Epithelial cell of esophagus (primary cell): ENCODE results near the gene PDLIM7.

Experiments used
- DNase-seq: peaks from one replicate; pipeline ENCODE4 v3.0.0; 2010; ENCODE audit warnings: low read depth
- H3K4me3 ChIP-seq: 2 replicates; pipeline ENCODE4 v1.5.1; 2011; ENCODE audit warnings: mild to moderate bottlenecking, low read length, control low read depth
- TF ChIP-seq, protein P1 (sequence below): IDR thresholded peaks from 2 replicates; pipeline ENCODE4 v1.5.1; 2011; ENCODE audit warnings: low read depth, mild to moderate bottlenecking, low read length, control low read depth, inconsistent platforms; ENCODE audit not compliant: insufficient read depth; ENCODE audit errors: missing control alignments

The PDLIM7 gene

DNA sequence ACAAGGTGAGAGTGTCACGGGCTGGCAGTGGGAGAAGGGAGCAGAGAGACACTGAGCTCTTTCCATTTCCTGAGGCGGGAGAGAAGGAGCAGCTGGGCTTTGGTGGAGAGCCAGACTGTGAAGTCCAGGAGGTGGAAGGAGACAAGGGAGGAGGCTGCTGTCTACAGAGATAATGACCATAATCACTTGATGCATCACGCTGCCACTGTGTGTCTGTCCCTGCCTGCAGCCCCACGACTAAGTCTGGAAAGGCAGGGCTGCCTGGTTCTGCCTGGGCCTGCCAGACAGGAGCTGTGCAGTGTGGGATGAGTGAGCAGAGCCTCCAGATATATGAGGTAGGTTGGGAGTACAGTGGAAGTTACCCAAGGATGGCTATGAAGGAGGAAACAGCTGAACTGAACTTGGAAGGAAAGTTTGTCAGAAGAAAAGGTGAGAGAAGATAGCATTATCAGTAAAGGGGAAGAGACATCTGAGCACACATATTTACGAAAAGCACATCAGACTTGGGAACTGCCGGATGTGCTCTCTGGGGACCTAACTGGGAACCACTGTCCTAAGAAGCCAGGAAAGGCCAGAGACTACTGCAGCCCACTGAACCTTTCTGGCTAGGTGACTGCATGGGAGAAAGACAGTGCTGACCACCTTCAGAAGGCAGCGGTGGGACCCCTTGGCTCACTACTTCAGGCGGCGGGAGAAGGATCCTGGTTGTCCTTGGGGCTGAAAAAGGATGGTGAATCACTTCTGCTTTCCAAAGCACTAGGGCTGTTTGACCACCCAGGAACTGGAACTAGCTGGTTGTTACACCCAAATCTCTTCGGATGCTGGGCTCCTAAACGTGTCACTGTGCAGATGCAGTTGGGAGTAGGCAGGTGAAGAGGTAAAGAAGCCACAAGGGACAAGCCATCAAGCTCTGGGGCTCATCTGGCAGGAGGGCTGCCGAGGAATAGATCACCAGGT lies 32.1 kb upstream of the PDLIM7 start:
- peak; percentile 73 for DNase-seq
- no peak overlapping the region for H3K4me3 ChIP-seq
- TF ChIP-seq, protein P1, sequence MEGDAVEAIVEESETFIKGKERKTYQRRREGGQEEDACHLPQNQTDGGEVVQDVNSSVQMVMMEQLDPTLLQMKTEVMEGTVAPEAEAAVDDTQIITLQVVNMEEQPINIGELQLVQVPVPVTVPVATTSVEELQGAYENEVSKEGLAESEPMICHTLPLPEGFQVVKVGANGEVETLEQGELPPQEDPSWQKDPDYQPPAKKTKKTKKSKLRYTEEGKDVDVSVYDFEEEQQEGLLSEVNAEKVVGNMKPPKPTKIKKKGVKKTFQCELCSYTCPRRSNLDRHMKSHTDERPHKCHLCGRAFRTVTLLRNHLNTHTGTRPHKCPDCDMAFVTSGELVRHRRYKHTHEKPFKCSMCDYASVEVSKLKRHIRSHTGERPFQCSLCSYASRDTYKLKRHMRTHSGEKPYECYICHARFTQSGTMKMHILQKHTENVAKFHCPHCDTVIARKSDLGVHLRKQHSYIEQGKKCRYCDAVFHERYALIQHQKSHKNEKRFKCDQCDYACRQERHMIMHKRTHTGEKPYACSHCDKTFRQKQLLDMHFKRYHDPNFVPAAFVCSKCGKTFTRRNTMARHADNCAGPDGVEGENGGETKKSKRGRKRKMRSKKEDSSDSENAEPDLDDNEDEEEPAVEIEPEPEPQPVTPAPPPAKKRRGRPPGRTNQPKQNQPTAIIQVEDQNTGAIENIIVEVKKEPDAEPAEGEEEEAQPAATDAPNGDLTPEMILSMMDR = no peak

DNA sequence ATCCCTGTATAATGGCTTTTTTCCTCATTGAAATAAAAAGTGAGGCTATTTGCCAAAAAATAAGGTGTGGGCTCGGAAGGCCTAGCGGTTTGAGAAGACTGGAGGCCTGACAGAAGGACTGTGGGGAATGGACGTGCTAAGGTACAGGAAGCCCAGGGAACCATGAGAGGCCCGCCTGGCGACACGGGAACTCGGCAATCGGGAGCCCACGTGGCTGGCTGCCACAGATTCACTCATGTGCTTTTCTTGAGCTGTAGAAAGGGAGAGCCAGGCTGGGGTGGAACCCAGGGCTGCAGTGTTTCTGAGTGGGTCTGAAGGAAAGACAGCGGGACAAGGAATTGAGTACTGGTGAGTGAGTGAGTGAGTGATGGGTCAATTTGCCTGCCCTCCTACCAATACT lies 31.2 kb upstream of the PDLIM7 start:
- DNase-seq = no peak
- TF ChIP-seq, protein P1 = no peak
- no peak overlapping the region for H3K4me3 ChIP-seq

DNA sequence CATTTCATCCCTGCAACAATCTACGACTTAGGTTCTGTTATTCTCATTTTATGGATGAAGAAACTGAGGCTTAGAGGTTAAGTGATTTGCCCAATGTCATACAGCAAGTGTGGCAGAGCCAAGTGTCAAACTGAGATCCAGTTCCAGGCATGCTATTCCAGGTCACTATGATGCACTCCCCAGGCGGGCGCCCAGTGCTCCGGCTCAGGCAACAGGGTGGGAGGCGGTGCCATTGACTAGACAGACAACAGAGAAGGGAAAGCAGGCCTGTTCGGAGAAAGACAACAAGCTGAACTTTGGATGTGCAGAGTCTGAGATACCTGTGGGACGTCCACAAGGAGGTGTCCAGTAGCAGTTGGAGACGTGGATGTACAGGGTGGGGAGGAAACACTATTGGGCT lies 30.2 kb upstream of the PDLIM7 start:
- no peak for DNase-seq
- H3K4me3 ChIP-seq = no peak overlapping the region
- TF ChIP-seq, protein P1 = no peak

DNA sequence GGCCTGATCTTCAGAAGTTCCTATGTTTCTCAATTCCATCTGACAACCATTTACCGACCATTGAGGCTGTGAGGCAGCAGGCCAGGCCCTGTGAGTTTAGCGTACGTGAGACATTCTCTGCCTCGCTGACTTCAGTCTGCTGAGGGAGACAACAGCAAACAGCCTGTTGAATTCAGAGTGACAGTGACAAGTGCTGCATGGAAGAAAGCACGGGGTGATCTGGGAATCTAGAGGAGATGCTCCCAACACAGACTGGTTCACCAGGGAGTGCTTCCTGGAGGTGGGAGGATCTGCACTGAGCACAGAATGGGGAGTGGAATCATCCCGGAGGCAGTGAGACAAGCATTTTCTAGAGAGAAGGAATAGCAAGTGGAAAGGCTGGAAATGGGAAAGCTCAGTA lies 29.4 kb upstream of the PDLIM7 start:
- DNase-seq = no peak
- H3K4me3 ChIP-seq = no peak overlapping the region
- TF ChIP-seq, protein P1 = no peak

DNA sequence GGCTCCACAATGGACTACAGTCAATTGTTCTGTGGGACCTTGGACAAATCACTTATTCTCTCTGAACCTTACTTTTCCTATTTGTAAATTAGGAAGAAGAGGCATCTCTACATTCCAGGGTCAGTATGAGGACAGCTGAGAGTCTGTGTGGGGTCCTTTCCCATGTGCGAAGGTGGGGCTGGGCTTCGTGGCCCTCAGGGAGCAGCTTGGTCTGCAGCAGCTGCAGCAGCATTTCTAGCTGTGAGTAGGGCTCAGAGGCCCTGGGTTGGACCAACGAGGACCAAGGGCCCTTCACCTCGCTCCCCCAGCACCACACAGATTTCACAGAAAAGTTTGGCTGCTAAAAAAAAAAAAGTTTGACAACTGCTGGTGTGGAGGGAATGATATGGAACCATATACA lies 28.8 kb upstream of the PDLIM7 start:
- no peak for DNase-seq
- no peak overlapping the region for H3K4me3 ChIP-seq
- TF ChIP-seq, protein P1 = no peak

DNA sequence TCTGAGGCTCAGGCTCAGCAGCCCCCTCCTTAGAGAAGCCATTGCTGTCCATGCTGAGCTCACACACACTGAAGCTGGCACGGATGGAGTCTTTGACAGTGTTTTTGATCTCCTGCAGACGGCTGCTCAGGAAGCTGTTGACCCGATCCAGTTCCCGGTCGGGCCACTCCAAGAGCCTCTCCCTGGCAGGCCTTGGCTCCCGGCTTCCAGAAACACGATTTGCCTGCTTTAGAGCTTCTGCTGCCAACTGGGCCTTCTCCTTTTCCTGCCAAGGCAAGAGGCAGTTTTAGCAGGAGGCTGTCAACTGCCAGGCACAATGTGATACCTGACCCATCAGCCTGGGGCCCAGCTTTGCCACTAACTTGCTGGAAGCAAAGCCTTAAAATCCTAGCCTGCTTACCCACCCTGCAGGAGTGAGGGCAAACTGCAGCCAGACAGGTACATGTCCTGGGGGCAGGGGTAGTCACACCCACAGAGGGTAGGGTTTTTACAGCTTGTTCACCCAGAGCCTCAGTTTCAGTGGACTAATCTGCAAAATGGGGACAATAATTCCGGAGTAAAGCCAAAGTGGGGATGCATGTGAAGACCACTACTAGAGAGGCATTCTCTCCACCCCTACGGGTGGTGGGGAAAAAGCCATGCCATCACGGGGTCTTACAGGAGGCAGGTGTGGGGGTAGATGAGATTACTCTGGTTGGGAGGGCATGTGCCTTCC lies 27.7 kb upstream of the PDLIM7 start:
- TF ChIP-seq, protein P1 = no peak
- no peak for DNase-seq
- H3K4me3 ChIP-seq = no peak overlapping the region
